HG03064 (cell line): Measurements from ENCODE around the gene LIMS3.
"Not testable (repeated sequence)": the region's sequence is repeated elsewhere in the genome, so short reads cannot be mapped to it uniquely, and the experiment has no call there.

Experiments used
- ATAC-seq: cut with Tn5 transposase; IDR thresholded peaks from one replicate; pipeline ENCODE4 v1.9.1; 2021; ENCODE audit warnings: low read depth; ENCODE audit not compliant: unreplicated experiment

Gene LIMS3, protein sequence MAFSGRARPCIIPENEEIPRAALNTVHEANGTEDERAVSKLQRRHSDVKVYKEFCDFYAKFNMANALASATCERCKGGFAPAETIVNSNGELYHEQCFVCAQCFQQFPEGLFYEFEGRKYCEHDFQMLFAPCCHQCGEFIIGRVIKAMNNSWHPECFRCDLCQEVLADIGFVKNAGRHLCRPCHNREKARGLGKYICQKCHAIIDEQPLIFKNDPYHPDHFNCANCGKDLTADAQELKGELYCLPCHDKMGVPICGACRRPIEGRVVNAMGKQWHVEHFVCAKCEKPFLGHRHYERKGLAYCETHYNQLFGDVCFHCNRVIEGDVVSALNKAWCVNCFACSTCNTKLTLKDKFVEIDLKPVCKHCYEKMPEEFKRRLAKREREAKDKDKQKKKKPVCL

DNA sequence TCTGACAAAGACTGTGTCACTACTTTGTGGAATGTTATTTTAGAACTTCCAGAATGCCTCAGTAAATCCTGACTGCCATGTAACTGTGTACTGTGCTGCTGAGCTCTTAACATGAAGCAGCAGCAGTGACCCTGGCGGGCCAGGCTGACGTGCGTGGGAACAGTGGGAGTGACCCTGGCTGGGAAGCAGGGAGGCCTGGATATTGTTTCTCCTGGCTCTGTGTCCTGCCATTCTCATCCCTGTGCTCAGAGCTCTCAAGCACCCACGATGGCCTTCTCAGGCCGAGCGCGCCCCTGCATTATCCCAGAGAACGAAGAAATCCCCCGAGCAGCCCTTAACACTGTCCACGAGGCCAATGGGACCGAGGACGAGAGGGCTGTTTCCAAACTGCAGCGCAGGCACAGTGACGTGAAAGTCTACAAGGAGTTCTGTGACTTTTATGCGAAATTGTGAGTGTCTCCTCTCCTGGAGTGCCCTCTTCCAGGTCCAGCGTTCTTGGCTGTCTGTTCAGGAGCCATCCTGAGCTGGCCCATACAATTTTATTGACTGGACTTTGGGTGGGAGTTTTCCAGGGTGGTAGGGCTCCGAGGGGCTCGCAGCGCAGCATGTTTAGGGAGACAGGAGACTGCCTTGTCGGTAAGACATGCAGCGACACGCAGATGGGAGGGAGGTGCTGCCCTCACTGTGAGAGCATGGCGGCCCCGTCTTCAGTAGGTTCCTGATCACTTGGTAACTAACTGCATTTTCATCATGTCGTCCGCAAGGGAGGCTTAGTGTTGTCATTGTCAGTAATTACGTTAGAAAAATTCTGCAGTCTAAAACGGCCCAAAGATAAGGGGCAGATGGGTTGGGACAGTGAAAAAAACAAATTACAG, at the start of gene LIMS3:
Gene LIMS3 (plus strand): TSS at position 227 of the 875 bp plus-strand sequence. CDS start 41 bp downstream, at position 268.
- ATAC-seq, result not testable (repeated sequence)

DNA sequence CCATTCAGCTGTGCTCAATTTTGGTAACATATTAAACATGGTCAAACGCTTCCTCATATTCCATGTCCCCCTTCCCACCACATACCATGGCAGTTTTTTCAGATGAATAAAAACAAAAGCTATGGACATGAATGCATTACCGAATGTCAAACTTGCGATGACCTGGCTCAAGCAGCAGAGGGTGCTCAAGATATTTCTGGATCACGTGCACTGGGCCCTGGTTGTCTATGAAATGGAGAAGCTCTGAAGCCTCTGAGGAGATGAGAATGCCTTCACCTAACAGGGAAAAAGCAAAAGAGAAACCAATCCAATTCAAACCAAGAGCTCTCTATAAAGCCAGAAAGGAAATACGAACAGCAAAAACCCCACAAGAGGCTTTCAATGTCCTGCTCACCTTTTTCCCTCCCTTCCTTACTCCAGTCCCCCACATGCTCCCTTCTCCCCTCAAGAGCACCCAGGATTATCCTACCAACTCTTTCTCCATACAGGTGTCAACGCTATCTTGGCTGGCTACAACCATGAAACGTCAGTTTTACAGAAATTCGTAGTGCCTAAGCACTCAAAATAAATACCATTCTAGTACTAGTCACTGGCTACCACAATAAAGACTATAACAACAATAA, 27.2 kb upstream of the LIMS3 start:
- not testable (repeated sequence) for ATAC-seq

DNA sequence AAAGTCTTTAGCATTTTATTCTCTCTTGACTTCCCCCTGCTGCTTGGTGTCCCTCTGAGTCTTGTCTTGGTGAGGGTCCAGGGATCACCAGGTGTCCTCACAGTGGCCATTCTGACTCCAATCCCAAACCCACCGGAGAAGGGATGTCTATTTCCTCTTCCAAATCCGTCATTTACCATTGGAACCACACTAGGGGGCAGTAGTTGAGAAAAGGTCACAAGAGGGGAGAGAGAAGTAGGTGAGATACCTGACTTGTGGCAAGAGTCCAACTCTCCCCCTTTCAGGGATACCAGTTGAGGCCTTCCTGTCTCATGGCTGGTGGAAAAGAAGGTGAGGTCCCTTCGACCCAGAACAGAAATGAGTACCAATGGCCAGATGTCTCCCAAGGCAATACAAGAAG, 21.9 kb upstream of the LIMS3 start:
- not testable (repeated sequence) for ATAC-seq

DNA sequence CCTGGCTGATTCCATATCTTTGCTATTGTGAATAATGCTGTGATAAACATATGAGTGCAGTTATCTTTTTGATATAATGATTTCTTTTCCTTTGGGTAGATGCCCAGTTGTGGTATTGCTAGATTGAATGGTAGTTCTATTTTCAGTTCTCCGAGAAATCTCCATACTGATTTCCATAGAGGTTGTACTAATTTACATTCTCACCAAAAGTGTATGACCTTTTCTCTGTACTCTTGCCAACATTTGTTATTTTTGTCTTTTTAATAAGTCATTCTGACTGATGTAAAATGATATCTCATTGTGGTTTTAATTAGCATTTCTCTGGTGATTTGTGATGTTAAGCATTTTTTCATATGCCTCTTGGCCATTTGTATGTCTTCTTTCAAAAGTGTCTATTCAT, 16.4 kb upstream of the LIMS3 start:
- ATAC-seq, result not testable (repeated sequence)

DNA sequence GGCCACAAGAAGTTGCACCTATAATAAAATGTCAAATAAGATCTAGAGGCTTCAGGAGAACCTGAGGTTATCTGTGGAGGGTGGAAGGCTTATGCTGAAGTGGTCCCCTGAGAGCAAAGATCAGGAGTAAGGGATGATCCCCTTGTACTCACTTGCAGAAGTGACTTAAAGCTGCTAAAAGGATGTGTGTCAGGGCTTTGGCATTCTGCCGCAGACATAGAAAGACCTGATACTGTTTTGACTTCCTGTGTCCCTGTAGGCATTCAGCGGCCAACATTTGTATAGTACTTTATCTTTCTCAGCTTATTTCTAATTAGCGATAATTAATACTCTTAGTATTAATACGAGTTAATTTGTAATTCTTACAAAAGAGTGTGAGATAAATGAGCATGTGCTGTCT, 10.1 kb upstream of the LIMS3 start:
- ATAC-seq, result not testable (repeated sequence)

DNA sequence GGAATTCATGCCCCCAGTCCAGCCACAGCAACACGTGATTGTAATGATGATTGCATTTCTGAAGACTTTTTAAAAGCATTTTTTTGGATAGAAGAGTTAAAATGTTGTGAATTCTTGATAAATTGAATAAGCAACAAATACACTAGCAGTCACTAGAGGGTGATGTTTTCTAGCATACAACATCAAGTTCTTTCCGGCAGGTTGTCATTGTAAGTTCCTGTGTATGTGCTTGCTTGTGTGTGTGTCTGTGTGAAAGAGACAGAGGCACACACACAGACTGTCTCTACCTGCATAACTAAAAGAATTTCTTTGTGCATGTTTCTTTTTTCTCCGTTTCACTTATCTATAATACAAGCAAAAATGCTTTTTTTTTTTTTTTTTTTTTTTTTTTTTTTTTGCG, 8.6 kb upstream of the LIMS3 start:
- not testable (repeated sequence) for ATAC-seq

DNA sequence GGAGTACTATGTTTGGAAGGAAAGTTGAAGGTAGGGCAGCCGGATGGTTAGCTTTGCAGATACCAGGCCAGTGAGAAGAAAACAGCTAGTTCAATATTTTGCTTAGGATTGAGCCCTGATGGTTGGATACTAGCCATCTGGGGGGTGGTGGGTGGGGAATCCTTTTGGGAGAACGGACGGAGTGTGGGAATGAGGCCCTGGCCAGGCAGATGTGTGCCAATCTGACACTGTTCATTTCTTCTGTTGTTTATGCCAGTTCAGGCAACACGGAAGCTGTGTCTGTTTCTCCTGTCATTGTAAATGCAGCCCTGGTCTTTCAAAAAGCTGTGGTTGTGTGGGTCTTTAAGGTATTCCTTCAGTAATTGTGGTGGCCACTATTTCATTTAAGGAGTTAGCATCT, 7.5 kb upstream of the LIMS3 start:
- ATAC-seq, result not testable (repeated sequence)

DNA sequence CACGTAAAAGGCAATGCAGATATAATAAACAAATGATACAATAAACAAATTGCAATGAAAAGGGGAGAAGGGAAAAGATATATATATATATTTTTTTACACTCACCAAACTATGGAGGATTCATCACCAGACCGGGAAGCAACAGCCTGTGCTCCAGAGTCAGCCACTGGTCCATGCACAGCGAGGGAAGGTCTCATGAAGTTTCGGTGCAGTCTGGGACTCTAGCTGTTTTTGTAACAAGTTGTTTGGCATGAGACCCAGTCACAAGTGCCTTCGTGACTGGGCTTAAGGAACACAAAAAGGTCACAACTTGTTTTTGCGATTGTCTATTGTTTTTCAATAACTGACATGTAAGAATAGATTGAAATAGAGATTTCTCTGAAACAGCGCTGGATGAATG, 4.8 kb upstream of the LIMS3 start:
- not testable (repeated sequence) for ATAC-seq

DNA sequence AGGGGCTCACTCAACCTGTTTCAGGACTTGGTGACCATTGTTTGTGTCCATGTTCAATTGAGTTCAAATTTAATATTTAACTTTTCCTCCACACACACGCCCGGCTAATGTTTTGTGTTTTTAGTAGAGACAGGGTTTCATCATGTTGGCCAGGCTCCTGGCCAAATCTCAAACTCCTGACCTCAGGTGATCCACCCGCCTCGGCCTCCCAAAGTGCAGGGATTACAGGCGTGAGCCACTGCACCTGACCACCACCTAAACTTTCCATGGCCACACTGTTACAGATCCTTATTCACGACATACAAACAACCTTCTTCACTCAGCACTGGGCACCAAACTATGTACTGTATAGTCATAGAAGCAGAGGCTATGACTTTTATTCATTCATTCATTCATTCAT, 4.3 kb upstream of the LIMS3 start:
- ATAC-seq, result not testable (repeated sequence)

DNA sequence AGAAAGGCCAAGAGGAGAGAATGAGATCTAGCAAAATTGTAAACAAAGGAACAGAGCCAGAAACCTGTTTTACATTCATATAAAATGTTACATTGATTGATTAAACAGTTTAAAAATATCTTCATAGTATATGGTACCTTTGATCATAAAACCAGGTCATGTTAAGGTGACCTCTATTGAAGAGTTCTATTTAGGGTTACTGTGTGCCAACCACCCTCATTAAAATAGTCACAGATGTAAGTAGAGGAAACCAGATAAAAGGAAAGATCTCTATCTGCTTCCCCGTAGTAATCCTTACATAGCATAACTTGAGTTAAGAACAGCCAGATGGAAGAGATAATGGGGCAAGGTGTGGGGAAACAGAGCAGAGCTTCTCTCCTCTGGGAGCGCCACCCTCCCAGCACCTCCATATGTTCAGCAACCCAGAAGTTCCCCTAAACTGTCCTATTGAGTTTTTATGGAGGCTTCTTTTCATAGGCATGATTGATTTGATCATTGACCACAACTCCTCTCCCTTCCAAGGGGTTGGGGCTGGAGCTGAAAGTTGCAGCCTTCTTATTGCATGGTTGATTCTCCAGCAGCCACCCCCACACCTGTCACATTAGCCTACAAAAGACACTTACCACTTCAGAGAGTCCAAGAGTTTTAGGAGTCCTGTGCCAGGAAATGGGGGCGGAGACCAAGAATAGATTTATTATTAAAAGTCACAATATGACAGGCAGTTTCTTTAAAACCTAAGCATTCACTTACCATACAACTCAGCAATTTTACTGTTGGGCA, 3.2 kb upstream of the LIMS3 start:
- not testable (repeated sequence) for ATAC-seq

DNA sequence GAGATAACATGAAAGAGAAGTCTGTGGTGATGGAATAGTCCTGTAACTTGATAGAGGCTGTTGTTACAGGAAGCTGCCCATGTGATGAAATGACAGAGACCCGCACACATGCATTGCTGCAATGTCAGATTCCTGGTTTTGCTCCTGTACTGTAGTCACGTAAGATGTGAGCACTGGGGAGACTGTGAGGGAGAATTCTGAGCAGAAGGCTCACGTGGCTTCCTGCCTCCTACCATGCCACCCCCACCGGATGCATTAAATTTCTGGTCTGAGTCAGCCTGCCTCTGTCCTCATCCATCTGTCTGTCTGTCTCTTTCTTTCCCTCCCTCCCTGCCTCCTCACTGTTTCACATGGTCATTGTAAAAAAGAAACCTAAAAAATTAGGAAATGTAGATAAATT, 2.3 kb upstream of the LIMS3 start:
- ATAC-seq, result peak; percentile 91

DNA sequence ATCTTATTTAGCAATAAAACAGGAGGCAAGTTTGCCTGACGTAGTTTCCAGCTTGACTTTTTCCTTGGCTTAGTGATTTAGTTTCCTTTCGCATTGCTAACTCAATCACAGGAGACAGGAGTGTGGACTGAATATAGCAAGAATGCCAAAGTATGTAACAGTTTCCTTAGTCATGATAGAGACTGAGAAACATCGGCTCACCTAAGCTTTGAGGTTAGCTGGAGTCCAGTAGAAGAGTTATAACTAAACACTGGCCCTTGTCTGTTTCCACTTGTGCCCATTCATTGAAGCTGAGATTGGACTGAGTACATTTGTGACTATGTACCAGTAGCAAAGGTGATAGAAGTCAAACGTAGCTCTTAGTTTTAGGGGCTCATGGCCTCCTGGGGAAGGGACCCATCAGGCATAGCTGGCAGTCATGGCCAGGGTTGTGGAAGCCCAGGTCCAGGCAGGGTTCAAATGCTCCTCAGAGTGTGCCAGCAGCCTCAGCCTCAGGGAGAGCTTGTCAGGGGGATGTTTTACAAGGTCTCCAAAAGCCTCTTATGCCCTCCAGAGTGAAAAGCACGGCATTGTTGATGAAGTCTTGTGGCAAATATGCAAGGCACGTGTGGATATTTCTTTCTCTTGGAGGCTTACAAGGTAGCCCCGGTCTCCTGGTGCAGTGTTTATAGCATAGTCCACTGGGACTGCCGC, 573 bp upstream of the LIMS3 start:
- ATAC-seq, result not testable (repeated sequence)

DNA sequence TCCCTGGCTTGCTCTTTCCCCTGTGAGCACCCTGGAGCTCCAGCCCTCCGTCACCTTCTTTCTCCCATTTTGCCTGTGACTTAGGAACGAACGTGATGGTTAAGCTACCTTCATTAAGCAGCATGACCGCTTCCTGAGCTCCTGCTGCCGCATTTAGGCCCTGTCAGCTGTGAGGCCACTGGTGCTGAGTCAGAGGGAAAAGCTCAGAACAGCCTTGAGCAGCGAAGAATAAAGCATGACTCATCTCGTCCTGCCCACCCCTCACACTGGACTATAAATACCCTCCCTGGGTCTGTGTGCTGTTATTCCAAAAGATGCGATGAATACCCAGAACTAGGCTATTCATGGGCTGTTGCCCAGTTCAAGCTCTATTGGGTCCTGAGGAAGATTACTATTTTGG, 7.3 kb downstream of the LIMS3 start:
- ATAC-seq, result peak; percentile 80

DNA sequence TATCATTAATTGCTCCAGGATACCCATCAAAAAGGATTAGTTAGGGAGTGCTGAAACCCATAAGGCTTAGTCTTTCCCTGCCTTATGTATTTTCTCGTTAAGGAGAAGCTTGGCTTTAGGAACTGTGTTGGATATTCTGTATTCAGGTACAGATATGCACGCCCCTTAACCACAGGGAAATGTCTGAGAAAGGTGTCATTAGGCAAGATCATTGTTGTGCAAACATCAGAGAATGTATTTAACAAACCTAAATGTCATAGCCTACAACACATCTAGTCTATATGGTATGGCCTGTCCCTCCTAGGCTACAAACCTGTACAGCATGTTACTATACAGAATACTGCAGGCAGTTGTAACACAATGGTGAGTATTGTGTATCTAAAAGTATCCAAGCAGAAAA, 10.1 kb downstream of the LIMS3 start:
- not testable (repeated sequence) for ATAC-seq

DNA sequence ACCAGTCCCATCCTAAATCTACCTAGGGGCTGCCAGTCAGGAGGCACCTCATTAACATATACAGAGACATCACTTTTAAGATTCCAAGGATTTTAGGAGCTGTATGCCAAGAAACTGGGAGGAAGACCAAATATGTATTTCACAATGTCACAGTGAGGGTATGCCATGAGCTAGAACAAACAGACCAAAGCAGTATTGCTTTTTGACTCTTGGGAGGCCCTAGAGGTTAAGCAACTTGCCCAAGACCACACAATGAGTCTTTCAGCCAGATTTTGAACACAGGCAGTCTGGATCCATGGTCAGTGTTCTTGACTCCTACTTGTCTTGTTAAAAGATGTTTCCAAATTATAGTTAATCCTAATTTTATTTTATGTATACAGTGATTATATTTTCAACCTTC, 12.3 kb downstream of the LIMS3 start:
- ATAC-seq, result not testable (repeated sequence)

DNA sequence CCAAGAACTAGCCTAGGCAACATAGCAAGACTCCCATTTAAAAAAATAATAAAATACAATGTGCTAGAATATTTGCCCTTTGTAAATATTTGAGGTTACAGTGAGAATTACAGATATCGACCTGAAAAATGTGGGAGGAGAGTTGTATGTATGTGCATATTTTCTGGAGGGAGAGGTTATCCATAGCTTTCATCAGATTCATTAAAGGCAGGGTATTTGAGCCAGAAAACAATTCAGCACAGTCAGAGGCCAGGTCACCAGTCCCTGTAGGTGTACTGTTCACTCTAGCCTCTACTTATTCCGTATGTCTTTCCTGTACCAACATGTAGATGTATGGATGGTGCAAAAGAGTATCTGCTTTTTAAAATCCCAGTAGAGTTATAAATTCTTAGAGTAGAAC, 15.4 kb downstream of the LIMS3 start:
- not testable (repeated sequence) for ATAC-seq

DNA sequence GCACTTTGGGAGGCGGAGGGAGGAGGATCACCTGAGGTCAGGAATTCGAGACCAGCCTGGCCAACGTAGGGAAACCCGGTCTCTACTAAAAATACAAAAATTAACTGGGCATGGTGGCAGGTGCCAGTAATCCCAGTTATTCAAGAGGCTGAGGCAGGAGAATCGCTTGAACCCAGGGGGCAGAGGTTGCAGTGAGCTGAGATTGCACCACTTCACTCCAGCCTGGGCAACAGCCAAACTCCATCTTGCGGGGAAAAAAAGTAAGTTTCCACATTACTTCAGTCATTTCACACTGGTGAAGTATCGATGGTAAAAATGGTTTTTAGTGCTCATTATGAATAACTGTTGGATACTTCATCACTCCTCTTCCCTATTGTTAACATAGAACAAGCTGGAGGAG, 16.1 kb downstream of the LIMS3 start:
- ATAC-seq, result not testable (repeated sequence)

DNA sequence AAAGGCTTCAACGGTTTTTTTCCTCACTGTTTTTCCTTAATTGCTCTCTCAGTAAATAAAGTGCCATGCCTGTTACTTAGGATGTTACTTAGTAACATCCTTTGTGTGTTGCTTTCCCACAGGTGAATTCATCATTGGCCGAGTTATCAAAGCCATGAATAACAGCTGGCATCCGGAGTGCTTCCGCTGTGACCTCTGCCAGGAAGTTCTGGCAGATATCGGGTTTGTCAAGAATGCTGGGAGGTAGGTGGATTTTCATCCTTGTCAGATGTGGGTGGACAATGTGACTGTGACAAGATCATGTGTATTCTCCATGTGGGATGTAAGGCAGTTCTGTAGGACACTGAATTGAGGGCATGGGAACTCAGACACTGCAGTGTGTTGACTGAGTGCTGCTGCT, 17.3 kb downstream of the LIMS3 start:
- not testable (repeated sequence) for ATAC-seq

DNA sequence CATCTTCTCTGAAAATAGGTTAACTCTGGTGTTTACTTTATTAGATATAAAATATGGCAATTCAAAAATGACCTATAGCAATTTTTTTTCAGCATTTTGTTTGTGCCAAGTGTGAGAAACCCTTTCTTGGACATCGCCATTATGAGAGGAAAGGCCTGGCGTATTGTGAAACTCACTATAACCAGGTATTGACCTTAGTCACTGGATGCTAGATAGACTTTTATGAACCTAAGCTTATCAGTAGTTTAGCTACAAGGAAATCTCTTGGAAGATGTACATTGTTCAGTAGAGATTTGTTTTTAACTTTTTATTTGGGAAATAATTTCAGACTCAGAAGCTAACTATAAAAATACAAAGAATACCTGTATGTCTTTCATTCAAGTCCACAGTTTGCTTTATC, 21.7 kb downstream of the LIMS3 start:
- ATAC-seq, result not testable (repeated sequence)
